GM19324 (cell line): ENCODE results near the gene CLEC12A.
"Not testable (repeated sequence)": the region's sequence is repeated elsewhere in the genome, so short reads cannot be mapped to it uniquely, and the experiment has no call there.

Experiments
- ATAC-seq: cut with Tn5 transposase; IDR thresholded peaks from one replicate; pipeline ENCODE4 v1.9.1; 2021; ENCODE audit warnings: mild to moderate bottlenecking, moderate library complexity; ENCODE audit not compliant: unreplicated experiment, low FRiP score

The CLEC12A gene

GRCh38 chr12:9961901-9962300 is 9.3 kb upstream of the CLEC12A start:
- no peak for ATAC-seq

GRCh38 chr12:9969673-9970072 is 1.5 kb upstream of the CLEC12A start:
- ATAC-seq, result no peak

- no peak for ATAC-seq
Measured at GRCh38 chr12:9973949-9974348, 2.7 kb downstream of the CLEC12A start.

GRCh38 chr12:9974731-9975130 is 3.5 kb downstream of the CLEC12A start:
- ATAC-seq, result not testable (repeated sequence)

- ATAC-seq, result no peak
Measured at GRCh38 chr12:9975614-9976013, 4.4 kb downstream of the CLEC12A start.

- ATAC-seq, result not testable (repeated sequence)
Measured at GRCh38 chr12:9976626-9977025, 5.4 kb downstream of the CLEC12A start.

GRCh38 chr12:9977916-9978315 is 6.7 kb downstream of the CLEC12A start:
- ATAC-seq, result no peak

GRCh38 chr12:9980126-9980525 is 8.9 kb downstream of the CLEC12A start:
- no peak for ATAC-seq

GRCh38 chr12:9991876-9992275 is 20.7 kb downstream of the CLEC12A start:
- ATAC-seq, result no peak

GRCh38 chr12:9992296-9992695 is 21.1 kb downstream of the CLEC12A start:
- ATAC-seq, result no peak

- ATAC-seq, result no peak
Measured at GRCh38 chr12:9999016-9999415, 27.8 kb downstream of the CLEC12A start, which contains the start of gene CLEC1B. TSS of gene CLEC1B (minus strand) at chr12:9999121. CDS start at chr12:9999100, 21 bp downstream.

GRCh38 chr12:10001171-10001776 is 30.1 kb downstream of the CLEC12A start:
- no peak for ATAC-seq

GRCh38 chr12:10012630-10013330 is 41.6 kb downstream of the CLEC12A start:
- ATAC-seq, result no peak

- no peak for ATAC-seq
Measured at GRCh38 chr12:10015450-10015849, 44.2 kb downstream of the CLEC12A start.

GRCh38 chr12:10016881-10017280 is 45.7 kb downstream of the CLEC12A start:
- ATAC-seq, result no peak

GRCh38 chr12:10018386-10018785 is 47.2 kb downstream of the CLEC12A start:
- ATAC-seq, result no peak

GRCh38 chr12:10021342-10021741 is 50.1 kb downstream of the CLEC12A start:
- ATAC-seq, result no peak

- ATAC-seq, result no peak
Measured at GRCh38 chr12:10025236-10025635, 54.0 kb downstream of the CLEC12A start.

- not testable (repeated sequence) for ATAC-seq
Measured at GRCh38 chr12:10026666-10027065, 55.5 kb downstream of the CLEC12A start.

- no peak for ATAC-seq
Measured at GRCh38 chr12:10027311-10027710, 56.1 kb downstream of the CLEC12A start.

GRCh38 chr12:10027721-10028120 is 56.5 kb downstream of the CLEC12A start:
- no peak for ATAC-seq

- no peak for ATAC-seq
Measured at GRCh38 chr12:10030446-10030845, 59.2 kb downstream of the CLEC12A start, which contains the start of gene CLEC9A. TSS of gene CLEC9A (plus strand) at chr12:10030682. CDS start at chr12:10052688, 22,006 bp downstream.
